Colon (tissue), 2 donors: ENCODE measurements around the gene ARSB.

ENCODE experiments used
- FAIRE-seq: peaks from 2 replicates; lab custom pipeline; 2012; peaks lifted over from hg19 to GRCh38; lab: Jason Lieb, UNC
- donor health status: control.
- donor health status: control.

The ARSB gene

DNA sequence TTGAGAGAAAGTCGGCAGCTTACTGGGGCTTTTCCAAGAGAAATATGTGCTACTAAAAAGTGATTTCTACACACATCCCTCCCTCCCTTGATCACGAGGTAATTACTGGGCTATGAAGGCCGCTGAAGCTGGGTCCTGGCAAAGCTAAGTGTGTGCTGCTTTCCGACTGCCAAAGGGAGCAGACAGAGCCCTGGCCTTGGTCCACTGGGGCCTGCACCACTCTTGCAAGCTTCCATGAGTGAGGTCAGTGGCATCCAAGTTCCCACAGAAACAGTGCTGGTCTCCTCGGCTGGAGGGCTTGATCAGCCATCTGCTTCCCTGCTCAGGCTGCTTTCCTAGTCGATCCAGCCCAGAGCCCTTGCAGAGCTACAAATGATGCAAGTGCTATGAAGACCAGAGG lies 181.8 kb downstream of the ARSB start:
- no peak for FAIRE-seq

DNA sequence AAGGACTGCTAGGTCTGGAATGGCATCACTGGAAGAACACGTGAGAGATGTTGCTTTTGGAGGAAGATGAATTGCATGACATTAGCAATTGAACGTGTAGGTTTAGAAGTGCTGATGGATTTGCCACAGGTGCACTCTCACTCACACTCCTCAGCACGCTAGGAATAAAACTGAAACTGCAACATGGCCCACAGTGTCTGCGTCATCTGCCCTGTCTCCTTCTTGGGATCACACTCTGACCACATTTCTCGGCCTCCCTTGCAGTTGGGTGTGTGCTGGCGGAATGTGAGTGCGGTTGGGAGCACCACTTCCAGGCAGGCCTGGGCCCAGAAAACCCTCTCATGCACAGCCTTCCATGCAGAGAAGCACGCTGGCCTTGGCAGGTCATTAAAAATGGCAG lies 183.7 kb downstream of the ARSB start:
- FAIRE-seq = no peak

DNA sequence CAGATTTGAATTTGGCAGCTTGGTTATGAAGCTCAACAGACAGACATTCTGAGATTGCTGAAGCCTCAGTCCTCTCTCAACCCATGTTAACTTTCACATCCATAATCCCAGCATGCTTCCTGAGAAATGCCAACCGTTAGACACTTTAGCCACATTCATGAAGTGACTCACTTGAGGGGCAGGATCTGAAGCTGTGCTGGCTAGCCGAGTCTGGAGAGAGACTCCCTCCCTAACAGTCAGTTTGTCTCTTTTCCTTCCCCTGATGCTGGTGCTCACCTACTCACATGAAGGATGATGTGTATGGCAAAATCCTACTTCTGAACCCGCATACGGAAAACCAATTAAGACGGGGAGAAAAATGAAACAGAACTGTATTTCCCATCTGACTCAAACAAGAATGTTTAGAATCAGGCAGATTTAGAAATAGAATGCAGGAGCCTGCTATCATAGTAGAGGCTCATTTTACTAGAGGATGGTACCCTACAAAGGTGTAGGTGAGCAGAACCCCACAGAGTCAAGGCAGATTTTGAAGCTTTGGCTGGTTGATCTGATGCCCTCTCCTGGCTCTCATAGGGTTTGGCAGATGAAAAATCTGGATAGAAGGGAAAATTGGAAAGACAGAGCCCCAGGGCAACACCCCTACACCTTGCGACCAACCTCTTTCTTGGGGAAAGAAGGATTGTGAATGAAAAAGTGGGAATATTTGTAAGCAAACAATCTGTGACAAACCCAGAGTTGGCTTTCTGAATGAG lies 185.7 kb downstream of the ARSB start:
- FAIRE-seq = no peak

DNA sequence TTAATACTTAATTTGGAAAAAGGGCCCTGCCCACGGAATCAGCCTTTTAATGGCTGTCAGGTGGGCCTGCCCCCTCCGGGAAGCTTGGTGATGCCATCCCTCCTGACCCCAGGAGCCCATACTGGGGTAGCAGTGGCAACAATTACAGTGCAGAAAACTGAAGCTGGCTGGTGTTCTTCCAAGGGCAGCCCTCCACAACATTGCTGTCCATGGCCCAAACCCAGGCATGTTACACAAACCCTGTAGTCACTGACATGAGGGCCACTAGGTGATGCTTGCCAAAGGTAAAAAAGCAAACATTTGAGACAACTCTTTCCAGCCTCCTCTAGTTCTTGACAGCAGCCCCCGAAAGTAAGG lies 186.5 kb downstream of the ARSB start:
- no peak for FAIRE-seq

DNA sequence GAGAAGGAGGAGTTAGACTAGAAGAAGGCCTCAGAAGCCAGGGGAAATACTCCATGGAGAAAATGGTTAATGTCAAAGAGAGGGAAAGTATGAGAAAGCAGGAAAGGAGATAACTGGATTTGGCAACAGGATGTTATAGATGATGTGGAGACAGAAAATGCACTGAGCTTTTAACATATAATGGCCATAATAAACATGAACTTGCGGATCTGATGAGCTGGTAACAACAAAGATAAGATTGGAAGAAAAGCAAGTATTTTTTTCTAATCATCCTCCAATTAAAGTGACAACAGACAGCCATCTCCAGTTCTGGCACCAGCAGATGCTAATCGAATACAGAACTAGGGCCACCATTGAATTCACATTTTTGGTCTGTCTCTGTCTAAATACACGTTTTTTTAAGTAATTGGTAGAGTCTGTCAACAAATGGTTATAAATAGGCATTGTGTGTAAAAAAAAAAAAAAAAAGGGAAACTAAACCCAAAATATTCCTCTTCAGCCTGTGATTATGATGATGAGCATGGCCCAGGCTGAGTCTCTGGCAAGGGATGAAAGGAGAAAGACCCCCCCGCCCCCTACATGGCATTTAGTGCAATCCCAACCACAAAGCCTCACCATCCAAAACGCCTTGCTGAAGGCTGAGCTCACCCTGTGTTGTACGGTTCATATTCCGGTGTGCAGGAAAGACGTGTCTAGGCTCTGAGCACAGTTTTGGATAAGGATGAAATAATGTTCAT lies 187.0 kb downstream of the ARSB start:
- no peak for FAIRE-seq

DNA sequence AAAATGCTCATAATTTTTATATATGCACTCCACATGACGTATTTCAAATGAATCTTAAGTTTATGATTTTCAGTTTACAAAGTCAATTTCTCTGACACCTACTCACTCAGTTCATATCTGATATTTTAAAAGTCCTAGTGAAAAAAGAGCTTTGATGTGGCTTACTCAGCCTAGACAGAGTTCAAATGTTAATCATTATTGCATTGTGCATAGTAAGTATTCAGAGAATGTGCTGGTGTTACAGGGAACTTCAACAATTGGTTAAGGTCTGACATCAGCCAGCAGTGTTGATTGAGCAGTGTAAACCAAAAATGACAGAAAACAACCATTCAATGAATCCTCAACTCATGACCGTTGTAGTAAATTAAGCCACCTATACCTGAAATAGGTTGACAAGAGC lies 189.4 kb downstream of the ARSB start:
- FAIRE-seq = no peak

DNA sequence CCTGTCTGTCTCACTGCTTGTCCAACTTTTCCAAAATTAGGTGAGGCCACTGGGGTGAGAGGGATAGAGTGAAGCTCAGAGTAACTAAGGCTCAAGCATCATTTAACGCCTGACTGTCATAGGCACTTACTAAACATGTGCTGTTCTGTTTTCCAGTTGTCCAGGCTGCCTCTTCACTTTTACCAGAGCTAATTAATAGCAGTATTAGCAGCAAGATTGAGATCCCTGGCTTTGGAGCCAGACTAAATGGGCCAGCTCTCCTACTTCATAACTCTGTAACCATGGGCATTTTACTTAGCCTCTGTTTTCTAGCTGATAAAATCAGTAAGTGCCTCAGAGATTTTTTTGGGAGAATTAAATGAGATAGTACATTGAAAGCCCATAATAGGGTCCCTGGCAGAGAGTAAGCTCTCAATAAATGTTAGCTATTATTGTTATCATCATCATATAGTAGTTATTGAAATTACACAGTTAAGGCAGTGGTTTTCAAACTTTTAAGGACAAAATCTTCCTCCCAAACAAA lies 190.4 kb downstream of the ARSB start:
- no peak for FAIRE-seq

DNA sequence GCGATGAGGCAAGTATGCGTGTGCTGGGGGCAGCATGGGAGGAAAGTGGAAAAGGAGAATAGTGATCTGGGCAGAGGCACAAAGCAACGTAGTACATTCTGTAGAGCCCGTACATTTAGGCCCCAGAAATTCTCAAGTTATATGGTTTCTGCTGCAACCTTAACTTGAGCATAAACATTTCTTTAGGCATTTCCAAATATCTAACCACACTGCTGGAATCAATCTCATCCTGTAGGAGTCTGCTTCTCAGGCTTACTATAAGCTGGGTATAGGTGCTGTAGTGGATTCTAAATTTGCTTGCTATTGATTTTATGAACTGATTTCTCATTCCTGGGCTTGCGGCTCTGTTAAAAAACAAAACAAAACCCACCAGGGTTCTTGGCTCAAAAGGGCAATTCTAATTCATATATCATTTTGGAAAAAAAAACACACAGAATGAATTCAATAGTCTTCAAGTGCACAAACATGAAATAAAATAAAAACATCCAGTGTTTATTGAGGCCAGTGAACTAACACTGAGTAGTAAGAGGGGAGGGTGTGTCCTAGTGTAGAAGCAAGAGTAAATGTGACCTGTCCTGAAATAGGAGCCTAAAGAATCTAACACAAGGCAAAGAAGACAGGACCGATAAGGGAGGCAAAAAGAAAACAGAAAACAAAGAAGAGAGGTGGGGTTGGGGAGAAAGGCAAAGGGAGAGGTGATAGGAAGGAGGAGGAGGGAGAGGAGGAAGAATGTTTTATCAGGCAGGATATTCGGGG lies 191.0 kb downstream of the ARSB start:
- FAIRE-seq = no peak

DNA sequence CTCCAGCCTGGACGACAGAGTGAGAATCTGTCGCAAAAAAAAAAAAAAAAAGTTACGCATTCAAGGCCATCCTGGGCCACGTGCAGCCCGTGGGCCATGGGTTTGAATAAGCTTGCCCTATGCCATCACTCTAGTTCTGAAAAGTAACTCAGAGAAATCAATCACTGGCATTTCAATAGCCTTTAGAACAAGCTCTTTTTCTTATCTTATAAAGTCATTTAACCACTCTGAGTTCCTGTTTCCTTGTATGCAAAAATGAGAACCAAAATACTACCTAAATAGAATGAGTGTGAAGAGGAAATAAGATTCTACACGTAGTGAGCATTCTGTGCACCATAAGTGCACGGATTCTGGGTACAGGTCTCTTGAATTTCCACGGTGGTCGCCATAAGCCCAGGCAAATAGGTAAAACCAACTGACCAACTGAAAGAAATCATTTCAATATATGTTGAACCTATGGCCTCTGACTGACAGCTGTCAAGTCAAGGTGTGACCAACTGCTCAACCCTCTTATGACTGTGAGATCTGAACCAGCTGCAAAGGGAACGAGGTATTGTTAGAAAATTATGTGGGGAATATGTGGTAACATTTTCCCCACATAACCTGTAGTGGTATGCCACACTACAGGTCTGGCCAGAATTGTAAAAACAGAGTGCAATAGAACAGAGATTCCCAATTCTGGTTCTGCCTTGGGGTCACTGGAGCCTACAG lies 192.6 kb downstream of the ARSB start:
- no peak for FAIRE-seq

DNA sequence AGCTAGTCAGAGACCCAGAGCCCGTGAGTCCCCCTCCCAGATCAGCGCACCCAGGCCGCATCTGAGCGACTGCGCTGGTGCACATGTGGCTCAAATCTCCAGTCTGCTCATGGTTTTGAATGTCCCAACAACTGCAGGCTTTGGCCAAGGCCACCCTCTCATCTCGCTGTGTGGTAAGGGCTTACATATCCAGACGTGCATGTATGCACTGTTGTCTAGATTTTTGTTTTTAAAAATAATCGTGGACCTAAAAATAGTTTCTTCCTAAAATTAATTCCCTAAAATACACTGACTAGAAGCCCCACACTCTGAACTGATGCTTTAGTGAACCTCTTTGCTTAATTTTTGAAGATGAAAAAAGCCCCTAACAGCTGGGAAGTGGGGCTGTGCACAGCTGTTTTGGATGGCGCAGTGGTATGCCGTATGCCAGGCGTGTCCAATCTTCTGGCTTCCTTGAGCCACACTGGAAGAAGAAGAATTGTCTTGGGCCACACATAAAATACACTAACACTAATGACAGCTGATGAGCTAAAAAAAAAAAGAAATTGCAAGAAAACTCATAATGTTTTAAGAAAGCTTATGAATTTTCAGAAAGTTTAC lies 193.5 kb downstream of the ARSB start:
- FAIRE-seq = no peak

DNA sequence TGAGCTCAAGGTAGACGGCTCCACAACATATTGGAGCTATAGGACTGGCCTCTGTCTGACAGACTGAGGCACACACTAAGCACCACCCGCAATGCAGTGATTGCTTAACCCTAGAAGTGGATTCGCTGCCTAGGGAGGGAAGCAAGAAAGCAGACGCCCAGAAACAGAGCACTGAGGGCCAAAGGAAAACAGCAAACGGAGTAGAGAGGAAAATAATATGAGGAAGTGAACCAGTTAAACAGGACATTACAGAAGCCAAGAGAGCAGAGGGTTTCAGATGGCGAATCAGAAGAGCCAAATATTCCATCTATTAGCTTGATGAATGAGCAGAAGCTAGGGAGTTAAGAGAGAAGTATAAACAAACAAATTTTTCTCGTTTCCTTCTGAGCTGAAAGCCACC lies 197.3 kb downstream of the ARSB start:
- no peak for FAIRE-seq

DNA sequence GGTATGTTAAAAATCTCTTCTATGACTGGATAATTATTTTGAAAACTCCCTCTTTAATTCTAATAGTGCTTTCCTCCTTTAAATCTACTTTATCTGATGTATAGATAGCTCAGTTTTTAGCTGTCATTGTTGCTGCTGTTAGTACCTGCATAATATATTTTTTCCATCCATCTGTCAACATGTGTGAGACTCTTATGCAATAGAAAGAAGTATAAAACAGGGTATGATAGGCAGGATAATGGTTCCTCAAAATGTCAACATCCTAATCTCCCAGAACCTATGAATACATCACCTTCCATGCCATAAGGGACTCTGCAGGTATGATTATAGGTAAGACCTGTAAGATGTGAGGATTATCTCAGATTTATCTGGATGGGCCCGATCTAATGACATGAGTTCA lies 199.7 kb downstream of the ARSB start:
- FAIRE-seq = no peak

DNA sequence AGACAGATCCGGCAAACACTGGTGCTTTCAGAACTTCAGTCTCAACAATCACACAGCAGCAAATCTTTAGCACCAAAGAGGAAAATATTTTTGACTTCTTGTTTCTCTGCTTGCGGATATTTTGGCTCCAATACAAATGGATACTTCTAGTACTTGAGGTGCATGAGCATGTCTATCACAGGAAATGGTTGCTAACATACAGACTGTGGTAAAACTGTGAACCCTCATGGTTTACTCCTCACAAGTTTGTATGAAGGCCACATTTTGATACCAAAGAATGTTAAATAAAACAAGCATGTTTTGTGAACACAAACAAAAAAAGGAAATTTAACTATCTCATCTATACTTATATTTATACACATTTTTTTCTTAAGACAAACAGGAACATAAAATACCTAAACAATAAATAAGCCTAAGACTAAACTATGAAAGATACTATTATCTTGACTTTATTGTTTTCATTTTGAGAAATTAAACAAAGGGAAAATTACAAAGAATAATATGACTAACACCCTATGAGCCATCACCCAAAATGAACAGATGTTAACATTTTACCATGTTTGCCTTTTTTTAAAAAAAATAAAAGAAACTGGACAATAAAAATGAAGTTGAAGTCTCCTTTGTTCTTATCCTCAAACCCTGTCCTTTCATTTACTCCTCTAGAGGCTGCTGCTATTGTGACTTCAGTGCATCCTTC lies 201.5 kb downstream of the ARSB start:
- peak; percentile 33 for FAIRE-seq

DNA sequence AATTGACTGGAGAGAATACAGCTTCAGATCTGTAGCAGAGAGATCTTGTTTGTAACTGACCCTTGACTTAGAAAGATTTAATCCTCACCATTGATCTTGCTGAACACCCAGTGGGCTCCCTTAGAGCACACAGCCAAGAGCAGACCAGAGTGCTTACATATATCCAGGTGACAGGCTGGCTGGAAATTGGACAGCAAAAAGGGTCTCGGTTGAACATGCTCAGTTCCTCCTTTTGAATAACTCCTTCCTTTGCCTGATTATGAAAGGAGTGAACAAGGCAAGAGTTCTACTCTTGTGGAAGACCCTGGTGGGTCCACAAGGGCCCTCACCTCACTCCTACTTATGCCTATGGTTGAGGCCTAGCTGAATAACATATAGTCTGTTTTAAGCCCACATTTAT lies 202.4 kb downstream of the ARSB start:
- no peak for FAIRE-seq

DNA sequence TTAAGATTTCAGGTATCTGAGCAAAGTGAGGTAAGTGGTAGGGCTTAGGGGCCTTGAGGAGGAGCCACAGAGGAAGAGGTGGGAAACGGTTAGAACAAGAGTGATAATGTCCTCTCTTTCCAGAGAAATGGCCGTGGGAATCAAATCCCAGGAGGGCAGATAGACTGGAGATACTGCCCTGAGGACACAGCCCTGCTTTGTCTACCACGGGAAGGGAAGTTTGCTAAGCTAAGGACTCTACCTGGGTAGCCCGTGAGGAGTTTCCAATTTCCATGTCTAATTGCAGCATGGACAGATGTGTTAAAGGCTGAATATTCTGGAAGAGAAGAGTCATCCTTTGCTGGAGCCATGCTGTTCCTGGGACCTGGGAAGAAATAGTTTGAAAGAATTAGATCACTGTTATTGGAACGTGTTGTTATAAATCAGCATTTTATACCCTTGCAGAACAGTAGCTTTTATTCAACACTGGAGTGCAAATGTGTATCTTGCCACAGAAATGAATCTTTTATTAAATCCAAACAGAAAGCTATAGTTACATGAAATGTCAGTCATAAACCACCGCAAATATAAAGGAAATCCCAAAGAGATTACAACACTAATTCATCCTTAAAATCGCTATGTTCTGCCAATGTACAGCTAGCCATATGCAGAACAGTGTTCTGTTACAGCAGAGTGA lies 203.4 kb downstream of the ARSB start:
- FAIRE-seq = no peak

DNA sequence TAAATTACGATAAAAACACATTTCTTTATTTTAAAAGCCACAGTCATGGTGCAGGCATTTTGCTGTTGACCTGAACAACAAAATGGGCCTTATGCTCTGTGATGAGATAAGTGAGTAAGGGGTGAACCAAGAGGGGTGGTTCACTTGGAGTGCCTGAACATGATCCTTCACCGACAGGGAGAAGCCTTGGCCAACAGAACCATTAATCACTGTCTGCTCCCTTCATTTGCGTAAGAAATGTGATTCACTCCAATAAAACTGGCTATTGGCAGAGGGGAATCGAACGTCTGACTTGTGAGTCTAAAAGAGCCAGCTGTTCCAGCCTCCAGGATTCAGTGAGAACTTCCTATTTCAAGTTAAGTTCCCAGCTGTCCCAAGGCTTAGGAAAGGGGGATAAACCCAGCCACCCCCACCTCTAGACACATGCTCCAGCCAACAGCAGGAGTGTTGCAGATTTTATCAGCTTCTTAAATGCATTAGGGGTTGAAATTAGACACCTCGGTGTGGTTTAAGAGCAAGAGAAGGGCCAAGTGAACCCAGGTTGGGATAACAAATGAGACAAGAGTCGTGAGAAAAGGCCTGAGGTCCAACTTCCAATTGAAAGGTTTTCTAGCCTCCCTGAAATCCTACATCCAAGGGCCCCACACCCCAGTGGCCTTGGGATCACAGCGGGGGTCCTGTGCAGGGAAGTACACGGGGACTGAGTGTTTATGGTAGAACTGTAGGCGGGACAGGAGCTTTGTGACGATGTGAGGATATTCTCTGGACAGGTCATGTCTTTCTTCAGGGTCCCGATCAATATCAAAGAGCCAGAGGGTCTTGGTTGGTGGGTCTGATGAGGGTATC lies 205.1 kb downstream of the ARSB start:
- FAIRE-seq = no peak

DNA sequence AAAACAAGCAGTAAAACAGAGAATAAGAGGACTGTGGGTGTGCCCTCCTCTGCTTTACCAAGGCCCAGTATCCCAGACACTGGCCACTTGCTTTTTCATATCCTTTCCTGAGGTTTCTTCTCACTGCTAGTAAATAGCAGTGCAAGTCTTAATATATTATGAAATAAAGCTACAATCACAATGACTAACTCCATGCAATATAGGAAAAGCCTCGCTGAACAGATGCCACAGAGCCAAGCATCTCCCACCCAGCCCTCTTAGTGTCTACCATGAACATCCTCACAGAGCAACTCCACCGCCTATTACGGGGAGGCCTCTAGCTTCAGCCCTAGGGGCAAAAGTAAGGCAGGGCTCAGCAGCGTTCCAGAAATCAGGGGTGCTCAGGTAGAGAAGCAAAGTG lies 205.8 kb downstream of the ARSB start:
- no peak for FAIRE-seq

DNA sequence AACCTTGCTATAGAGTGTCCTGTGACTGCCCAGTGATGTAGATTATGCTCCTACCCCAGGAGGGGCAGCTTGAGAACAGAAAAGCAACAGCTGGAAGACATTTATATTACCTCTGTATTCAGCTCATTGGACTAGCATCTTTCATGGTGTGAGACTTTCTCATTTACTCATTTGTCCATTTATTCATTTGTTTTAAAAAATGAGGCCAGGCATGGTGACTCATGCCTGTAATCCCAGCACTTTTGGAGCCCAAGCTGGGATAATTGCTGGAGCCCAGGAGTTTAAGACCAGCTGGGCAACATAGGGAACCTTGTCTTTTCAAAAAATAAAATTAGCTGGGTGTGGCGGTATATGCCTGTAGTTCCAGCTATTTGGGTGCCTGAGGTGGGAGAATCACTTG lies 206.6 kb downstream of the ARSB start:
- FAIRE-seq = no peak

DNA sequence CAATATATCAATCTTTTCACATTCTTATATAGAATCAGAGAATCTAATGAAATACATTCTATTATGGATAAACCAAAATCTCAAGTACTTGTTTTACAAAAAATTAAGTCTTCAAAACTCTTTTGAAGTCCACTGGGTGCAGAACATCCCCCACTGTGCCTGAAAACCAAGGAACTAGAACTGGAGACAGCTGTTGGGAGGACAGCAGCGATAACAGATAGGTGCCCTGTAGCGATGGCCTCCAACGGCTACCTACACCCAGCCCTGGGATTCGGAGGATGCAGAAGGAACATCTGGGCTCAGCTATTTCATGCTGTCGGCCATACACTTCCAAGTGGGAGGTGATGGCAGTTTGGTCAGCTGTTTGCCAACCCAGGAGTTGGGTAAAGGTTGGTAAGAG lies 207.2 kb downstream of the ARSB start:
- FAIRE-seq = no peak

DNA sequence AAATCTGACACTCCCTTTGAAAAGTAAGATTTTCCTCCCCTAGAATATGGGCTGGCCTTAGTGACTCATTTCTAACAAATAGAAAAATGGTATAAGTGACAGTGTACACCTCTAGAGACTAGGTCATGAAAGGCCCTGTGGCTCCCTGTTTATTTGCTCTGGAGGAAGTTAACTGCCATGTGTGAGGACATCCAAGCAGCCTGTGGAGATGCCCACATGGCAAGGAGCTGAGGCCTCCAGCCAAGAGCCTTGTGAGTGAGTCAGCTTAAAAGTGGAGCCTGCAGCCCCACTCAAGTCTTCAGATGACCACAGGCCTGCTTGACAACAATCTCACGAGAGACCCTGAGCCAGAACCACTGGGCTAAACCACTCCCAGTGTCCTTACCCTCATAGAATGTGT lies 208.5 kb downstream of the ARSB start:
- no peak for FAIRE-seq
